Measurements from ENCODE around the gene OTUD6A.

- TF ChIP-seq RFX5 (IDR thresholded peaks at IDR 0.05; ENCODE audit: low read depth, low read length) (no peak), GATA2 (CRISPR knock-in tag; IDR thresholded peaks at IDR 0.05) (no peak), ZNF668 (CRISPR knock-in tag; IDR thresholded peaks at IDR 0.05) (no peak), GABPA (tag; conservative IDR thresholded peaks at IDR 0.05; ENCODE audit: low read depth) (no peak), NCOA2 (IDR thresholded peaks at IDR 0.05; ENCODE audit: partially characterized antibody in 2 of 2) (no peak)
Measured at GRCh38 chrX:70066646-70067045, 4.4 kb downstream of the OTUD6A start.
